ENCODE measurements around the gene MINDY4.

- TF ChIP-seq POLR2AphosphoS5 (IDR thresholded peaks at IDR 0.05) = no peak
- TF ChIP-seq, protein P1, sequence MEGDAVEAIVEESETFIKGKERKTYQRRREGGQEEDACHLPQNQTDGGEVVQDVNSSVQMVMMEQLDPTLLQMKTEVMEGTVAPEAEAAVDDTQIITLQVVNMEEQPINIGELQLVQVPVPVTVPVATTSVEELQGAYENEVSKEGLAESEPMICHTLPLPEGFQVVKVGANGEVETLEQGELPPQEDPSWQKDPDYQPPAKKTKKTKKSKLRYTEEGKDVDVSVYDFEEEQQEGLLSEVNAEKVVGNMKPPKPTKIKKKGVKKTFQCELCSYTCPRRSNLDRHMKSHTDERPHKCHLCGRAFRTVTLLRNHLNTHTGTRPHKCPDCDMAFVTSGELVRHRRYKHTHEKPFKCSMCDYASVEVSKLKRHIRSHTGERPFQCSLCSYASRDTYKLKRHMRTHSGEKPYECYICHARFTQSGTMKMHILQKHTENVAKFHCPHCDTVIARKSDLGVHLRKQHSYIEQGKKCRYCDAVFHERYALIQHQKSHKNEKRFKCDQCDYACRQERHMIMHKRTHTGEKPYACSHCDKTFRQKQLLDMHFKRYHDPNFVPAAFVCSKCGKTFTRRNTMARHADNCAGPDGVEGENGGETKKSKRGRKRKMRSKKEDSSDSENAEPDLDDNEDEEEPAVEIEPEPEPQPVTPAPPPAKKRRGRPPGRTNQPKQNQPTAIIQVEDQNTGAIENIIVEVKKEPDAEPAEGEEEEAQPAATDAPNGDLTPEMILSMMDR (IDR thresholded peaks at IDR 0.05) = no peak
Measured at GRCh38 chr7:30814700-30815387, 43.6 kb downstream of the MINDY4 start.
